ACC112 (cell line): ENCODE results near the gene RNU1-1.
"Not testable (repeated sequence)": the region's sequence is repeated elsewhere in the genome, so short reads cannot be mapped to it uniquely, and the experiment has no call there.

Source experiments
- H2AFZ ChIP-seq: fragments of 200-600 bp; sonication (generic); one replicate; pipeline ENCODE4 v1.6.0; 2017; ENCODE audit warnings: antibody characterized with exemption, low read length; ENCODE audit not compliant: unreplicated experiment
- H3K27ac ChIP-seq: fragments of 200-600 bp; sonication (generic); 2 replicates; pipeline ENCODE4 v1.5.1; 2014; ENCODE audit warnings: low read depth, mild to moderate bottlenecking, antibody characterized with exemption, low read length, moderate library complexity
- H3K27me3 ChIP-seq: fragments of 200-600 bp; sonication (generic); 2 replicates; pipeline ENCODE4 v1.6.1; 2014; ENCODE audit warnings: mild to moderate bottlenecking, antibody characterized with exemption, low read length, moderate library complexity, mixed read lengths; ENCODE audit not compliant: insufficient read depth
- H3K36me3 ChIP-seq: fragments of 200-600 bp; sonication (generic); 2 replicates; pipeline ENCODE4 v1.6.1; 2016; ENCODE audit warnings: mild to moderate bottlenecking, antibody characterized with exemption, low read length, moderate library complexity, mixed read lengths; ENCODE audit not compliant: insufficient read depth
- H3K4me1 ChIP-seq: fragments of 200-600 bp; sonication (generic); one replicate; pipeline ENCODE4 v1.6.1; 2016; ENCODE audit warnings: low read length, mixed read lengths; ENCODE audit not compliant: insufficient read depth, unreplicated experiment, control insufficient read depth
- H3K4me3 ChIP-seq: fragments of 200-600 bp; sonication (generic); 2 replicates; pipeline ENCODE4 v1.5.1; 2014; ENCODE audit warnings: mild to moderate bottlenecking, low read depth, low read length
- H3K79me2 ChIP-seq: fragments of 200-600 bp; sonication (generic); one replicate; pipeline ENCODE4 v1.6.0; 2016; ENCODE audit warnings: low read length; ENCODE audit not compliant: control insufficient read depth, unreplicated experiment, insufficient read depth

RNU1-1 gene

DNA sequence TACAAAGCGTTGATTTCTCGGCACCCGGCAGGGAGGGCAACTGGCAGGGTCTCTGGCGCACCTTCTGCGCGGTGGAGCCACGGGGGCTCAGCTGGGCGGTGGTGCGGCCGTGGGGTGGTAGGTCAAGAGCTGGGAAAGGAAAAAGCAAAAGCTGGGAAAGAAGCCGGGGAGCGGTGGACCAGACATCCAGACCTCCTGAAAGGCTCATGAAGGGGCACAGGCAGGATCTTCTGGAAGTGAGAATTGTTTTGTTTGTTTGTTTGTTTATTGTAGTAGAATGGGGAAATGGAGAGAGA lies 7.2 kb upstream of the RNU1-1 start:
- H3K79me2 ChIP-seq, result no peaks in the 10 kb centered on the region
- no peak overlapping the region for H3K27ac ChIP-seq
- H3K36me3 ChIP-seq, result no peaks in the 10 kb centered on the region
- no peak overlapping the region for H2AFZ ChIP-seq
- H3K4me3 ChIP-seq, result 0 out of 2 replicates have a peak overlapping the region, but pooled peaks have one; percentile 21
- no peaks in the 10 kb centered on the region for H3K4me1 ChIP-seq
- H3K27me3 ChIP-seq, result peaks cover 41% of the 10 kb centered on the region

DNA sequence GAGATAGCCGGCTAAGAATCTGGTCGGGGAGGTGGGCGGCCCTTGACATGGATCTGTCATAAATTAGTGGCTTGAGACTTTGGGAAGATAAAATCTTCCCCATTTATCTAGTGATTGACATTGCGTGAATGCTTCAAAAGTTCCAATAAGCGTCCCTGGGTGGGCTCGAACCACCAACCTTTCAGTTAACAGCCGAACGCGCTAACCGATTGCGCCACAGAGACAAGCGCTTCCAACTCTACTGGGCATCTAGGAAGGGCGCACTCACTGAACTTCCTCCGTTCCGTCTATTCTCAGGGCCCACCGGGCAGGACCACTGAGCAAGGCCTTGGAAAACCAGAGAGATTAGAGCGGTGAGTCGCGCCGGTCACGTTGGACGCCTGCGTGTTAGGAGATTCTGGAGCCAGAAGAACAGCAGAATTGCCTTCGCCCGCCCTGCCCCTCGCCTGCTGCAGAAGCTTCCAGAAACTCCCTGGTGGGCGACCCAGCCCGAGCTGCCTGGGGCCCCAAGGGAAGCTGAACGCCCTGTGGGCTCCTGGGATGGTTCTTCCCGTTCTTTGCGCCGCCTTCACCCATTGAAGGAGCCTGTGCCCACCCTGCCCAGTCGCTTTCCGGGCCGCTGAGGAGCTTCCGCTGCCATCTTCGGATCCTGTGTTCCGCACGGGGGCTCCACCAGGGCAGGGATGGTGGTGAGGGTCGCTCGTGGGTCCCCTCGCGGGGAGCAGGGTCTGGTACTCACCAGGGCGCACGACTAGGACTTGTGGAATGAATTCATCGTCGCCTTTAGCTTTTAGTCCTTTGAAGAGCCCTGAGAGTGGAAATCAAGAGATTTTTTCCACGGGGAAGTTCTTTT lies 6.6 kb upstream of the RNU1-1 start:
- H3K36me3 ChIP-seq, result not testable (repeated sequence)
- peak overlapping the region; percentile 50 for H2AFZ ChIP-seq

GRCh38 chr1:16519255-16519951 lies 5.3 kb upstream of the RNU1-1 start:
- peaks cover 32% of the 10 kb centered on the region for H3K27me3 ChIP-seq
- H3K79me2 ChIP-seq, H3K36me3 ChIP-seq, H3K4me1 ChIP-seq, H2AFZ ChIP-seq, H3K4me3 ChIP-seq, H3K27ac ChIP-seq: not testable (repeated sequence)

More for the DNA sequence above, 6.6 kb upstream of the RNU1-1 start:
- H3K4me1 ChIP-seq, H3K27ac ChIP-seq, H3K79me2 ChIP-seq: not testable (repeated sequence)
- 0 out of 2 replicates have a peak overlapping the region, but pooled peaks have one; percentile 21 for H3K4me3 ChIP-seq
- H3K27me3 ChIP-seq, result peaks cover 39% of the 10 kb centered on the region

- not testable (repeated sequence) for H3K27ac ChIP-seq, H3K79me2 ChIP-seq, H3K4me3 ChIP-seq, H3K4me1 ChIP-seq, H2AFZ ChIP-seq, H3K36me3 ChIP-seq
- H3K27me3 ChIP-seq, result peaks cover 32% of the 10 kb centered on the region
Measured at GRCh38 chr1:16518913-16519254, 4.8 kb upstream of the RNU1-1 start.

DNA sequence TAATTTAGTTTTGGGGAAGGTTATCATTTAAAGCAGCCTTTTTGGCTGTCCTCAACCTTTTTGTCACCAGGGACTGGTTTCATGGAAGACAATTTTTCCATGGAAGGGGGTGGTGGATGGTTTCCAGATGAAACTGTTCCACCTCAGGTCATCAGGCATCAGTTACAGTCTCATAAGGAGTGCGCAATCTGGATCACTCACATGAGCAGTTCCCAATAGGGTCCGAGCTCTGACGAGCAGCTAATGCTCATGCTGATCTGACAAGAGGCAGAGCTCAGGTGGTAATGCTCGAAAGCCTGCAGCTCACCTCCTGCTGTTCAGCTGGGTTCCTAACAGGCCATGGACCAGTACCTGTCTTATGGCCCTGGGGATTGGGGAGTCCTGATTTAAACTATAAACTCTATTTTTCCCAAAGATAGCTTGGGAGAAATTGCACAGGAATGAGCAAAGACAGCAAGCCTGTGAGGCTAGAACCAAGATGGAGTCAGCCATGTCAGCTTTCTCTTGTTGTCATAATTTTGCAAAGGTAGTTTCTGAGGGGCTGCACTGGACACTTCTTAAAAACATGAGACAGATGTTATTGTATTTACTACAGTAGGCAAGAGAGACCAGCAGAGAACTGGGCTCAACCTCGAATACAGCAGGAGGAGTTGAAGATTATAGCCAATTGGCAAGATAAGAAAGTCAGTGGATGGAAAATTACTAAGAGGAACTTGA lies 2.8 kb upstream of the RNU1-1 start:
- peaks cover 24% of the 10 kb centered on the region for H3K27me3 ChIP-seq
- not testable (repeated sequence) for H2AFZ ChIP-seq, H3K4me3 ChIP-seq, H3K36me3 ChIP-seq, H3K27ac ChIP-seq, H3K79me2 ChIP-seq, H3K4me1 ChIP-seq

GRCh38 chr1:16513412-16514106 lies 526 bp downstream of the RNU1-1 start:
- not testable (repeated sequence) for H3K79me2 ChIP-seq, H3K27me3 ChIP-seq, H3K27ac ChIP-seq, H2AFZ ChIP-seq, H3K36me3 ChIP-seq, H3K4me3 ChIP-seq, H3K4me1 ChIP-seq

DNA sequence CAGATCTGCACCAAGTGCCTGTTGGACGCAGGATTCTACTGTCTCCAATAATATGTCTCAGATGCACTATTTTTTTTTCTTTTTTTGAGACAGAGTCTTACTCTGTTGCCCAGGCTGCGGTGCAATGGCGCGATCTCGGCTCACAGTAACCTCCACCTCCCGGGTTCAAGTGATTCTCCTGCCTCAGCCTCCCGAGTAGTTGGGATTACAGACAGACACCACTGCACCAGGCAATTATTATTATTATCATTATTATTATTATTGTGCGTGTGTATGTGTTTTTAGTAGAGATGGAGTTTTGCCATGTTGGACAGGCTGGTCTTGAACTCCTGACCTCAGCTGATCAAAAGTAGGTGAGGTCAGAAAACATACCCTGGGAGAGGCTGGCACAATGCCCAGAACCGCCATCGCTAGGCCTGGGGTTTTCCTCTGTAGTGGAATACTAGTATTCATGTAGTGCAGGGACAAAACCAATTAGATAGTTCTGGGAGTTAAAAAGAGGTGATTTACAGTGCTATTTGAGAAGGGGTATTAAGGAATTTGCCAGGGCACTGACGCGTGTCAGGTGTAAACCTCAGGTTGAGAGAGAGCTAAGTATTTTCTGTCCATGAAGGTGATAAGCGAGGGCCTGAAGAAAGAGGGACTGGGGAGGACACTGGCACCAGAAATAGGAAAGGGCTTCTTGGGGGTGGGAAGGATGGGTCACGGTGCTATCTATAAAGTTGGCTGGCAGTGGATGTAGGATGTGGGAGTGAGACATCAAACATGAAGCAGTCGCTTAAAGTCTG lies 1.3 kb downstream of the RNU1-1 start:
- not testable (repeated sequence) for H3K27me3 ChIP-seq, H3K79me2 ChIP-seq, H3K36me3 ChIP-seq, H3K27ac ChIP-seq, H3K4me3 ChIP-seq, H3K4me1 ChIP-seq, H2AFZ ChIP-seq

DNA sequence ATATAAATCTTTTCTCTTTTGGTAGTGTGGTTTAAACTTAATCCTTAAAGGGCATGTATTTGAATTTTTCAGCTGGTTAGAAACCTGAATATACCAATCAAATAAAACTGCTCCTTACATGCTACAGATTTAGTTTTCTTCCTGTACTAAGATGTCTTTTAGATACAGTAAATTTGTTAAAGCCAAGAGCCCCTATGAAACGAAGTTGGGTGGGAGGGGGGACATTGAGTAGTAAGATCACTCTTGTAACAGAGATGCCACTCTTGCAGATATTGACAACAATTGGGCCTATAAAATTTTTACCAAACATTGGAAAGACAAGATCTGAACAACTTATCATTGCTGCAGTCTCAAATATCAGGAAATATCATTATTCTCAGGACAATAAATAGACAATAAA lies 2.2 kb downstream of the RNU1-1 start:
- not testable (repeated sequence) for H3K4me1 ChIP-seq, H3K79me2 ChIP-seq, H3K27me3 ChIP-seq, H3K4me3 ChIP-seq, H3K36me3 ChIP-seq, H3K27ac ChIP-seq, H2AFZ ChIP-seq

GRCh38 chr1:16508861-16509445 lies 5.1 kb downstream of the RNU1-1 start:
- not testable (repeated sequence) for H3K27me3 ChIP-seq, H3K4me3 ChIP-seq, H2AFZ ChIP-seq, H3K4me1 ChIP-seq, H3K36me3 ChIP-seq, H3K79me2 ChIP-seq, H3K27ac ChIP-seq
